HG03460 (cell line): ENCODE measurements around the gene GFI1.
"Not testable (repeated sequence)": the region's sequence is repeated elsewhere in the genome, so short reads cannot be mapped to it uniquely, and the experiment has no call there.

Experiments
- ATAC-seq: cut with Tn5 transposase; IDR thresholded peaks from one replicate; pipeline ENCODE4 v1.9.1; 2021; ENCODE audit not compliant: unreplicated experiment

GFI1 gene

DNA sequence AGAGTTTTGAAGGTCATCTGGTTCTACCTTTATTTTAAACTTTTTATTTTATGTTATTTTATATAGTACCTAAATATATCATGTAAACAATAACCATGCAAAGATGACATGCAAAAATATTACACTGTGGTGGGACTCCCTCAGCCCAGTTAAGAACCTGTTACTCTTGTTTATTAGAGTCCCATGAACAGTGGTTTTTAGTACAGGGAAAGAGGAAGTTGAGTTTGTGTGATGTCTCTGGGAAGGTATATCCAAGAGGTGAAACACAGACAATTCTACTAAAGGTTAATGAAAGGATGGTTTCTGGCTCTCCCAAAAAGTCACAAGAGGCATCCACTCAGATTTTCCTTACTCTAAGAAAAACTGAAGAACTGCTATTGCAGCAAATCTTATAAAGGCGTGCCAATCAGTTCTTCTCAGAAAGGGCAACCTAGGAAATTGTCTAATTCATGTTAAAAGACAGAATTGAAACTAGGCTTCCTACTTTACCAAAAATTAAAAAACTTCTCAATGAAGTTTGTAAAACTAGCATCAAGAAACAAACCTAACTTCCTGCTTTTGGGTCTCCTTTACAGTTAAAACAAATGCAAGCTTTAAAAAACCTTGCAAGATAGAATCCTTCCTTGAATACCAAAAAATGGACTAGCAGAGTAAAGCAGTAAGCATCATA, 19.9 kb downstream of the GFI1 start:
- ATAC-seq, result no peak

DNA sequence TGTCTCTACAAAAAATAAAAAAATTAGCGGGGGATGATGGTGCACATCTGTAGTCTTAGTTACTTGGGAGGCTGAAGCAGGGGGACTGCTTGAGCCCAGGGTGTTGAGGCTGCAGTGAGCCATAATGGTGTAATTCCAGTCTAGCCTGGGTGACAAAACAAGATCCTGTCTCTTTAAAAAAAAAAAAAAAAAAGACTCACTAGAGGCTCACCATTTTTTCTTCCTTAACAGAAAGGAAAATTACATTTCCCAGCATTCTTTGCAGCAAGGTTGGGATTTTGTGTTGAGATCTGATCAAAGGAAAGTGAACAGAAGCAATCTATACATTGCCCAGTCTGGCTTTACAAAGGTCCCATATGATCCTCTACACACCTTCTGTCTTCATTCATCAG, 21.5 kb downstream of the GFI1 start:
- ATAC-seq, result no peak

DNA sequence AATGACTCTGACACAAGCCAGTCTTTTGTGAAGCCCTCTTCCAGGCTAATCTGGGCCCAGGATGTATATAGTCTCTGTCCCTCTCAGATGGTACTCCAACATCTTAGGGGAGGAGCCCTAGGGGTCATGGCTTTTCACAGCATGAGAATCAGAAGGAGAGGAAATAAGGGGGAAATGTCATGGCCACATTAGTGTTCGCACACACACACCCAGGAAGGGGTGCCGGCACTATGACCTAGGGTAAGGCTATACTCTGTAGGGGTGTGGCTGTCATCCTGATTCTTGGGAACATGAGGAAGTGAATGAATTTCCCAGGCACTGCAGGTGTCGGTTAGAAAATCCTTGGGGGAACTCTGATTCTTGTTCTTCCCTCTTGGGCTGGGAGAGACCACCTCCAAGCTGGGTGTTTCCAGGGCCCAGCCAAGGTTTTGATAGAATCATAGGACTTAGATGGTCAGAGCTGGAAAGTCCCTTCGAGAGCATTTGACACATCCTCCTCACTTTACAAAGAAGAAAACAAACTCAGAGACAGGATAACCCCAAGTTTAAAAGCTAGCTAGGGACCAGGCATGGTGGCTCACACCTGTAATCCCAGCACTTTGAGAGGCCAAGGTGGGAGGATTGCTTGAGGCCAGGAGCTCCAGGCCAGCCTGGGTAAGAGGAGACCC, 22.0 kb downstream of the GFI1 start:
- no peak for ATAC-seq

DNA sequence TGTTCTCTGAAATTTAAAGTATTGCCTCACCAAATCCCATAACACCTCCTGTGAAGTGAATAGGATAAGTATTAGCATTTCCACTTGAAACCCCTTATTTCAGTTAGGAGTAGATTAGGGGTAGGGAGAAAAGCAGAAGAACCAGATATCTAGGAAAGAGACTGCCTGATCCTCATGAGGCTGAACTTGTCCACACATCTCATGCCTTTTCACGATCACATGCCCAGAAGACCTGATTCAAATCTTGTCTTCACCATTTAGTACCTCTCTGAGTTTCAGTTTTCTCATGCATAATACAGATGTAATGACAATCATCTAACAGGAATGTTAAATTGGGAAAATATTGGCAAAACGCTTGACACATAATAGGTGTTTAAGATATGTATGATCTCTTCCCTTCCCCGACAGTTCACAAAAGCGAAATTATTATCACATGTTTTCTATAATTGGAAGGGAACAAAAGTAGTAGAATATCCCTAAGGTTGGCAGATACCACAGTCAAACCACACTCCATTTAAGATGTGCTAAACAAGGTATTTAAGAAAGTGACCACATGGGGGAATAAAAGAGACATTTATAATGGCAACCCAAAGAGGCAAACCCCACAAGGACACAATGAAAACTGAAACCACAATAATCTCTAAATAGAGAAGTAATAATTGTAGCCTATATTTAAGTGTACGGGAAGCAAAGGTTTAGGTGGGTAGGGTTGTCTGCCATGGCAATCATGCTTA, 25.2 kb downstream of the GFI1 start:
- ATAC-seq, result peak; percentile 63

DNA sequence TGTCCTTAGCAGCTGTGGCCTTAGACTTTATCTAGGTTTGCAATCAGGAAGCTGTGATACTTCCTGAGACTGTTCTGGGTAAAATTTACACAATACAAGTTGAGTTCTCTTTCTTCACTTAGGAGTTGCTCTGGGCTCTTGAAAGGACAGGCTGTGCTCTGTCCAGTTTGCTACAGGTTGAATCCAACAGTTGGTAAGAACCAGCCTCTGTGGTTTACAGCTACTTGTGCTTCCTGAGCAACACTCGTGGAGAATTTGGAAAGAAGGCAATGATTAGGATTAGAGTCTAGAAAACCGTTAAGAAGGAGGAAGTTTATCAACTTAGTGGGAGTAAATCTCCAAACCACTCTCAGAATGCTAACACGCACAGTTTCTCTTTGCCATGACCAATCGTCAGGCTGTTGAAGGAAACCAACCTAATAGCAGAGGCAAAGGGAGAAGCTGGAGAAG, 26.8 kb downstream of the GFI1 start:
- no peak for ATAC-seq

DNA sequence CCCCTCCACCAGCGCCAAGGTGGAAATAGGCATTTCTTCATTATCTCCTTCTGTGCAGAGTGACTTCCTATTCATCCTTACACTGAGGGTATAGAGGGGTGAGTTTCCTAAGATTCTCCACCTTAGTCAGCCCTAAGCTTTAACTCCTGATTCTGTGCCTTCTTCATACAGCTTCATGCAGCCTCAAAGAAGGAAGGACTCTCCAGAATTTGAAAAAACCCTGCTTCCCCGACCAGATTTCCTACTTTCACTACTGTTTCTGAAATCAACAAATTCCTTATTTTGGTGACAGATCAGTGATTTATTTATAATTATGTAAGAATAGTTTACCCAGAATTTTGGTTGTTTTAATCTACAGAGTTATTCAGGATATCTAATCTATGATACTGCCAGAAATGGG, 28.6 kb downstream of the GFI1 start:
- no peak for ATAC-seq

DNA sequence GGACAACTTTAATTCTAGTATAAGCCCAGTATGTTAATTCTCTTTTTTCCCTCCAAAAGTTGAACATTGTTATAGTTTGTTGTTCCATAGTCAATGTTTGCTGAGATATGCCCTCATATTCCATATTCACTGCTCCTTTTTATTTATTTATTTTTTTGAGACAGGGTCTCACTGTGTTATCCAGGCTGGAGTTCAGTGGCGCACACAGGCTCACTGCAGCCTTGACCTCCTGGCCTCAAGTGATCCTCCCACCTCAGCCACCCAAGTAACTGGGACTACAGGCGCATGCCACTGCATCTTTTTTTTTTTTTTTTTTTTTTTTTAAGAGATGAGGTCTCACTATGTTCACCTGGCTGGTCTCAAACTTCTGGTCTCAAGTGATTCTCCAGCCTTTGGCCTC, 38.7 kb downstream of the GFI1 start:
- ATAC-seq, result no peak

DNA sequence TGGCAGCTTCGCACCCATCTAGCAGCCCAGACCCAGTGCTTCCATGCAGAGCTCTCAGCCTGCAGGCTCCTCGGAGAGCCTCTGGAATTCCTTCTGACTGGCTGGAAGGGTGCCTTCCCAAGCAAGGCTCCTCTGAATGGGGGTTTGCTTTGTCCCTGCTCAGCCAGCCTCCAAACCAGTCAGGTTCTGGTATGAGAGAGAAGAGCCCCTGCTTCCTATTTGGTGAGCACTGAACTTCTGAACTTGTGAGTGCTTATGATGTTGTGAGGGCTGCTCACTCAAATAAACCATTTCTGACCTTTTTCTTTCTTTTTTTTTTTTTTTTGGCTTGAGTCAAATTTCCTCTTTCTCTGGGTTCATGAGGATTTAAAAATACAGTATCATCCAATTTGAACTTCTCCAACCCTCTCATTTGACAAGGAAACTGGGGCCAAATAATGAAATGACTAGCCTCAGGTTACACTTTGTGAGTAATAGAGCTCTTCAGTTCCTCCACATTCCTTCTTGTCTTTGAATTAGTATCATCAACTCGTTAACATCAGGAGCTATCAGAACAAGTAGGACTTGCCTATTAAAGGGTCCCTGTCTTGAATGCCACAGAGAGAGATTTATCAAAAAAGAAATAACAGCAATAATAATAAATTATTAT, 39.6 kb downstream of the GFI1 start:
- ATAC-seq, result no peak

DNA sequence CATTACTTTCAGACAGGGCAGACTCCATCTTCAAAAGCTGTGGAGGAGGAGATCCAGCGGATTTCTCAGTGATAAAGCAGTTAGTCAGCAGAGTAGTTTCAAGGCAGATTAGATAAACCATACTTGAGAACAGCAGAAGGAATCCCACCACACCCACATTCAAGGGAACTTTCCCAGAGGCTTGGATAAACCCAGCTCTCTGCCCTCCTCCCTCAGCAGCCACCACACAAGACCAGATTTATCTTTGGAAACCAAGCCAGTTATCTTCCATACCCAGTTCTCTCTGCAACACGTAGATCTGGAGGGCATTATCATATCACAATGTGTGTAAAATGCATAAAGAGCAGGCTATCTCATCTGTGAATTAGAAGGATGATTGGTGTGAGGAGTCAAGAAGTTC, 40.2 kb downstream of the GFI1 start:
- ATAC-seq, result no peak

DNA sequence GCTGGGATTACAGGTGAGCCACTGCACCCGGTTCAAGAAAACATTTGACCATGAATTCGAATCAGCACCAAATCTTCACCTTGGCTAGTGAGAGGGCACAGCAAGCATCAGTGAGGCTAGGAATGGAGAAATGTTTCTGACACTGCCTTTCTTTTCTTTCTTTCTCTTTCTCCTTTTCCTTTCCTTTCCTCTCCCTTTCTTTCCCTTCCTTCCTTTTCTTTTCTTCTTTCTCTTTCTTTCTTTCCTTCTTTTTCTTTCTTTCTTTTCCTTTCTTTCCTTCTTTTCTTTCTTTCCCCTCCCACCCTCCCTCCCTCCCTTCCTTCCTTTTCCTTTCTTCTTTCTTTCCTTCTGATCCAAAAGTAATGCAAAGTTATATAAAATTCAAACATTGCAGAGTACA, 40.9 kb downstream of the GFI1 start:
- no peak for ATAC-seq

DNA sequence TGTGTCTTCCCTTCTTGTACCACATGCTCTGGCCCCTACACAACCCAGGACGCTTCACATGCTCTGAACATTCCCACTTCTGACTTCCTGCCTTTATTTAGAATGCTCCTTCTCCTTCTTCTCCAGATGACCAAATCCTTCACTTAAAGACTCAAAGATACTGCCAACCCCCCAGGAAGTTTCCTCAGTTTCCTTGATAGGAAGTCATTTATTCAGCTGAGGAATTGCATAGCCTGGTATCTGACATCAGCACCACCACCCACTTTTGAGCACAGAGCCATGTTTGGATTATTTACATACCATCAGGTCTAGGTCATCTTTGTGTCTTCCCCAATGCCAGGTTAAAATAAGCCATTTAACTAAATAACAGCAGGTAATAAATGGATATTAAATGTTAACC, 42.4 kb downstream of the GFI1 start:
- no peak for ATAC-seq

DNA sequence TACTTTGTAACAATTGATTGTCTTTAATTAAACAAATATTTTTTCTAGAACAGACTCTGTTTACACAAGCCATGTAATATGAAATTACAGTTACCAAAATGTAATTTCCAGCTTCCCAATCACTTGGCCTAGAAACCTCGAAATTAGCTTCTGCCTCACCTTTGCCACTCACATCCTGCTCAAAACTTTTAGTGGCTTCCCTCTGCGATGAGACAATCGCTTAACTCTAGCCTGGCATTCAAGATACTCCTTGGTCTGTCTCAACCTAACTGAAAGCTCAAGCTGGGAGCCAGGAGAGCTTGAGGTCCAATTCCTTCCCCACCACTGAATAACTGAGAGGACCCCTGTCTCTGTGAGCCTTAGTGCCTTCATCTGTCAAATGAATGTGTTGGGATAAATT, 42.8 kb downstream of the GFI1 start:
- no peak for ATAC-seq

DNA sequence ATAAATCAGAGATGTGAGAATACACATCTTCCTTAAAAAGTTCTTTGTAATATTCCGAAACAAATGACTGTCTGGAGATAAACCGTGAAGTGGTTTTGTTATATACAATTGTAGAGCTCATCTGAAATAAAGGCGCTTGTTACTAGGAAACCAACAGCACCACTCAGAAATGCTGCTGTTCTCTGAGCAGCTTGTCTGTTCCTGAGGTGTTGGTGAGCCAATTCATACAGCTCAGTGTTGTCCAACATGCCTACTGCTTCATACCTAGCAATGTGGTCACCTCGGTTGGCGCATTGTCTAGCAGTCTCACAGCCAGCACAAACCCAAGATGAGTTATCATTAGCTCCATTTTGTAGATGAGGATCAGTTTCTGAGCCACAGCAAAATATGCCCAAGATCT, 44.4 kb downstream of the GFI1 start:
- no peak for ATAC-seq

DNA sequence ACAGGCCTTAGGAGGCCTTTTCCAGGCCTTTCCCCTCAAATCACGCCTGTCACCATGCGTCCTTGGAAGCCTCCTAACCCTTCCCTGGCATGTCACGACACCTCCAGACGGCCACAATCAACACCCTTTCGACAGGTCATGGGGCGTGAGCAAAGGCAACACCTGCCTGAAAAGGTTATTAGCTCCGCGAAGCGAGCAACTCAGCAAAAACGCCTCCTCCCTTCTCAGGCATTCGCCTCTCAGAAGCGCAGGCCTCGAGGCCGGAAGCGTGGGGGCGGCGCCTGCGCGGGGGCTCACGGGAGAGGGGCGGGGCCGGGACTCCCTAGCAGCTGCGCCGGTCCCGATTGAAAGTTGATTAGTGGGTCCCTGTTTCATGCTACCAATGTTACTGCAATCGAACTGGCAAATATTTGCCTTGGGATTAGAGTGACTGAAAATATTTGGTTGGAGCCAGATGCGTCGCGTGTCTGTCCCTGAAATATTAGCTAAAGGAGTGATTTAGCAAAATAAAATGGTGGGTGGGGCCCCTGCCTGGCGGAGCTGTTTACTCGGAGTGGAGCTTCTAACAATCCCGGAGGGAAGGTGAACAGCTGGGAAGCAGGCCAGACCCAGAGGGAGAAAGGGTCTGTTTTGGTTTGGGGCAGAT, 44.9 kb downstream of the GFI1 start:
- ATAC-seq, result no peak

DNA sequence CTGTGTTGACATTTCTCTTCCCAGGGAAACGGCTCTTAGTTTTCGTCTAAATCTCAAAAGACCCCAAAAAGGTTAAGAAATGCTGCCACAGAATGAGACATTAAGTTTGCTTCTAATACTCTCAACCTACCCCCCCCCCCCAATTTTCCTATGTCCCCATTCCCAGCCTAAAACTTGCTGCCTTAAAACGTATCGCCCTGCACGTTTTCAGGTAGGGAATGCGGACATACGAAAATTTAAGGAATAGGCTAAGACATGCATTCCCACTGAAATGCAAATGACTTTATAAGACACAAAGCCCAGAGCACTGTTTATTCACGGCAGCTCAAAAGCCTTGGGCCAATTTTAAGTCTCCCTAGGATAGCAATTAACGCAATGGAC, 45.4 kb downstream of the GFI1 start:
- ATAC-seq, result no peak

DNA sequence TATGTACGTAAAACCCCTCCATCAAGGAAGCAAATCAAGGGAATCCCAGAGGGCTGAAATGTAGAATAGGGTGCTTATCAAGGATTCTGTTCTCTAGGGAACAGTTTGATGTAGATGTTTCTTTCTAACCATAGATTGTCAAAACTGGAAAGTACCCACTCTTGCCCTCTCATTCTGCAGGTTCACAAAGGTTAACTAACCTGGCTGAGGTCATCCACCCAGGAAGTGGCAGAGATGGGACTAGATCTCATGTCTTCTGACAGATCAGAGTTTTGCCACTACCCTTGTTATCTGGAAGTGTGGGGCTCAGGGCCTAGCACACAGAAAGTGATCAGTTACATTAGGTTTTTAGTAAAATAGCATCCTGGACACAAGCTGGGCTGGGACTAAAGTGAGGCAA, 47.4 kb downstream of the GFI1 start:
- ATAC-seq, result no peak

DNA sequence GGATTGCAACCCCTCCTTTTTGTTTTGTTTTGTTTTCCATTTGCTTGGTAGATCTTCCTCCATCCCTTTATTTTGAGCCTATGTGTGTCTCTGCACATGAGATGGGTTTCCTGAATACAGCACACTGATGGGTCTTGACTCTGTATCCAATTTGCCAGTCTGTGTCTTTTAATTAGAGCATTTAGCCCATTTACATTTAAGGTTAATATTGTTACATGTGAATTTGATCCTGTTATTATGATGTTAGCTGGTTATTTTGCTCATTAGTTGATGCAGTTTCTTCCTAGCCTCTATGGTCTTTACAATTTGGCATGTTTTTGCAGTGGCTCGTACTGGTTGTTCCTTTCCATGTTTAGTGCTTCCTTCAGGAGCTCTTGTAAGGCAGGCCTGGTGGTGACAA, 52.2 kb downstream of the GFI1 start:
- ATAC-seq, result not testable (repeated sequence)

DNA sequence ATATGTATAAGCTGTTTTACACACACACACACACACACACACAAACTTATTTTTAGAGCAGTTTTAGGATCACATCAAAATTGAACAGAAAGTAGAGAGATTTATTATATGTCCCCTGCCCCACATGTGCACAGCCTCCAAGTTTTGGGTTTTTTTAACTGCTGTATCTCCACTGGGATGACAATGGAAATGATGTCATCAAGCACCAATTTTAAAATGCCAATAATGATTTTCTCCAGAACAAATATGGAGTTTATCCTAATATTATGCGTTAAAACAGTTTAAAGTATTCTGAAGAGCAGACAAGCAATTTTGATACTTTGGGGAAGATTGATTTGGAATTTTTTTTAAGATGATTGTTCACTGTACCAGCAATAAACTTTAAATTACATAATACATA, 56.7 kb downstream of the GFI1 start:
- ATAC-seq, result no peak

DNA sequence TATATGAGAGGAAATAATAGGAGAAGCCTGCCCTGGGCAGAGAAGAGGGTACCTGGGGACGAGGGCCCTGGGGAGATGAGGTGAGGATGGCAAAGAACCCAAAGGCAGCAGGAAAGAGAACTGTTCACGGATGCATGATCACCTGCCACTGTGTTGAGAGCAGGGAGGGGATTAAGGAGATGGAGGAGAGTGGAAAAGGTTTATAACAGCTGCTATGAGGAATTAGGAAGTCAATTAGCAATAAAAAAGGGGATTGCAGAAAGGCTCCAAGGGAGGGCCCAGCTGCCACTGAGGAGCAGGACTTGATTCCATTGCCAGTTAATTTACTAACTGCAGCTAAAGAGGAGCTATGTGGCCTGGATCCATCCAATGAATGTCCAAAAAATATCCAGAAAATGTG, 61.1 kb downstream of the GFI1 start:
- ATAC-seq, result no peak
